HFFc6 (cell line): Measurements from ENCODE around the gene FAM187B. TPM values are rescaled to one million over a fixed set of nuclear protein-coding genes. Genes with fewer than 3 reads are reported as not detected.

Experiments
- DNase-seq: peaks from one replicate; pipeline ENCODE4 v3.0.0-alpha.2; 2018
- H3K27ac Mint-ChIP-seq: 2 replicates; pipeline ENCODE4 v1.8.0; 2020; ENCODE audit warnings: mild to moderate bottlenecking, mixed read lengths
- H3K27me3 Mint-ChIP-seq: 2 replicates; pipeline ENCODE4 v1.8.0; 2021; ENCODE audit warnings: mild to moderate bottlenecking, moderate library complexity, mixed read lengths; ENCODE audit not compliant: insufficient read depth
- H3K36me3 Mint-ChIP-seq: 2 replicates; pipeline ENCODE4 v1.8.0; 2021; ENCODE audit warnings: low read depth, mixed read lengths
- H3K4me1 Mint-ChIP-seq: 2 replicates; pipeline ENCODE4 v1.8.0; 2020; ENCODE audit warnings: low read depth, mixed read lengths
- H3K4me3 Mint-ChIP-seq: 2 replicates; pipeline ENCODE4 v1.8.0; 2020; ENCODE audit warnings: mild to moderate bottlenecking, moderate library complexity, mixed read lengths
- H3K9me3 Mint-ChIP-seq: 2 replicates; pipeline ENCODE4 v1.8.0; 2020; ENCODE audit warnings: mild to moderate bottlenecking, mixed read lengths
- total RNA-seq, 6 experiments: library from RNA; stranded (reverse); fragmentation: NEBNext Ultra II Directional; extraction: Animal tissue kit (Norgen Biotek cat#: 25700); gene quantifications; 2 replicates in 1 of 6; 3 replicates in 5 of 6; pipeline ENCODE4 v1.2.3, GENCODE V29; 2021
- TF ChIP-seq, protein P1 (sequence below): fragments of 200-600 bp; sonication (generic); IDR thresholded peaks from 2 replicates; pipeline ENCODE4 v1.5.0; 2021; ENCODE audit warnings: antibody characterized with exemption, mild to moderate bottlenecking

The FAM187B gene
- total RNA-seq, 6 experiments from 2014 or later: not detected

DNA sequence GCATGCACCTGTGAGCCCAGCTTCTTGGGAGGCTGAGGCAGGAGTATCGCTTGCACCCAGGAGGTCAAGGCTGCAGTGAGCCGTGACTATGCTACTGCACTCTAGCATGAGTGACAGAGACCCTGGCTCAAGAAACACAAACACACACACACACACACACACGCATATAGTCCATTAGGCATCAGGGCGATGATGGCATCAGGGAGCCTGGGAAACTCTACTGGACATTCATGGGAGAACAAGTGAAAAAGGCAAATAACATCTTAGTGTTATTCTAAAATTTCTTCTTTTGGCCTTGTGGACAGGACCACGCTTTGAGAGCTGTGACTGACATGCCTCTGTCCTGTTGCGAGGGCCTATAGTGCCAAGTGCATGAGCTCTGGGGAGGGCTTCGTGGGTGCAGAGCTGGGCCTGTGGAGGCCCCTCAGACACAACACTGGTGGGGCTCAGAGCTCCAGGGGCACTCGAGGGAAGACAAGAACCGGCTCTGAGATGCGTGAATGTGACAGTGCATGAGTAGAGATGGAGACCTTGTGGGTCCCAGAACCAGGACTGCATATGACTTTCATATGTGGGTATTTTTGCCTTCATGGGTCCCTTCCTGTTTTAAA is 32.3 kb upstream of the FAM187B start:
- TF ChIP-seq, protein P1, sequence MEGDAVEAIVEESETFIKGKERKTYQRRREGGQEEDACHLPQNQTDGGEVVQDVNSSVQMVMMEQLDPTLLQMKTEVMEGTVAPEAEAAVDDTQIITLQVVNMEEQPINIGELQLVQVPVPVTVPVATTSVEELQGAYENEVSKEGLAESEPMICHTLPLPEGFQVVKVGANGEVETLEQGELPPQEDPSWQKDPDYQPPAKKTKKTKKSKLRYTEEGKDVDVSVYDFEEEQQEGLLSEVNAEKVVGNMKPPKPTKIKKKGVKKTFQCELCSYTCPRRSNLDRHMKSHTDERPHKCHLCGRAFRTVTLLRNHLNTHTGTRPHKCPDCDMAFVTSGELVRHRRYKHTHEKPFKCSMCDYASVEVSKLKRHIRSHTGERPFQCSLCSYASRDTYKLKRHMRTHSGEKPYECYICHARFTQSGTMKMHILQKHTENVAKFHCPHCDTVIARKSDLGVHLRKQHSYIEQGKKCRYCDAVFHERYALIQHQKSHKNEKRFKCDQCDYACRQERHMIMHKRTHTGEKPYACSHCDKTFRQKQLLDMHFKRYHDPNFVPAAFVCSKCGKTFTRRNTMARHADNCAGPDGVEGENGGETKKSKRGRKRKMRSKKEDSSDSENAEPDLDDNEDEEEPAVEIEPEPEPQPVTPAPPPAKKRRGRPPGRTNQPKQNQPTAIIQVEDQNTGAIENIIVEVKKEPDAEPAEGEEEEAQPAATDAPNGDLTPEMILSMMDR: no peak
- Mint-ChIP-seq H3K36me3 (no peaks in the 10 kb centered on the region), H3K4me3 (no peak overlapping the region), H3K27ac (no peak overlapping the region), H3K27me3 (peaks cover 14% of the 10 kb centered on the region), H3K9me3 (no peaks in the 10 kb centered on the region), H3K4me1 (peaks cover 6% of the 10 kb centered on the region)
- no peak for DNase-seq

DNA sequence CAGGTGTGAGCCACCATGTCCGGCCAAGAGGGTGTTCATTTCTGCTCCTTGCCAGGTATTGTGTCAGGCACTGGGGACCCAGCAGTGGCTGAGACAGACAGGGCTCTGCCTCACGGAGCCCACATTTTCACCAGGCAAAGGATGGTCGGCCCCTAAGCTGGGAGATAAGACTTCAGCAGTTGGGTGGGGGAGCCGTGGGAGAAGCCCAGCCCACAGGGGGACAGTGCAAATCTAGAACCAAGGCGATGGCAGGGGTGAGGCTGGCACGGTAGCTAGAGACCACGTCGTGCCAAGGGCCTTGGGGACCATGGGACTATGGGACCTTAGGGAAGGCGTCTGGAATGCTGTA is 28.5 kb upstream of the FAM187B start:
- H3K36me3 Mint-ChIP-seq: no peaks in the 10 kb centered on the region
- DNase-seq: no peak
- peaks cover 17% of the 10 kb centered on the region for H3K27me3 Mint-ChIP-seq
- H3K9me3 Mint-ChIP-seq: no peaks in the 10 kb centered on the region
- TF ChIP-seq, protein P1: no peak
- H3K4me1 Mint-ChIP-seq: no peaks in the 10 kb centered on the region
- no peak overlapping the region for H3K27ac Mint-ChIP-seq
- H3K4me3 Mint-ChIP-seq: no peak overlapping the region

DNA sequence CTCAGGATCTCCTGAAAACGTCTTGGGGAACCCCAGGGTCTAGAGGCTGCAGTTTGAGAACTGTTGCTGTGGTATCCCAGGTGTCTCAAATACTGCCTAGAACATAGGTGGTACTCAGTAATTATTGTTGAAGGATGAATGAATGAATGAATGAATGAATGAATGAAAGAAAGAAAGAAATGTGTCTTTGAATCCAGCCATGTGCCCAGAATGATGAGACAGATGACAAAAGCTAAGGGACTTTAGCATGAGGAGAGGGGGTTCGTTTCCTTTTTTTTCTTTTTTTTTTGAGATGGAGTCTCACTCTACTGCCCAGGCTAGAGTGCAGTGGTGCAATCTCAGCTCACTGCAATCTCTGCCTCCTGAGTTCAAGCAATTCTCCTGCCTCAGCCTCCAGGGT is 28.0 kb upstream of the FAM187B start:
- TF ChIP-seq, protein P1: no peak
- Mint-ChIP-seq H3K27ac (no peak overlapping the region), H3K9me3 (no peaks in the 10 kb centered on the region), H3K4me3 (no peak overlapping the region), H3K4me1 (no peaks in the 10 kb centered on the region), H3K27me3 (peaks cover 17% of the 10 kb centered on the region), H3K36me3 (no peaks in the 10 kb centered on the region)
- DNase-seq: no peak

DNA sequence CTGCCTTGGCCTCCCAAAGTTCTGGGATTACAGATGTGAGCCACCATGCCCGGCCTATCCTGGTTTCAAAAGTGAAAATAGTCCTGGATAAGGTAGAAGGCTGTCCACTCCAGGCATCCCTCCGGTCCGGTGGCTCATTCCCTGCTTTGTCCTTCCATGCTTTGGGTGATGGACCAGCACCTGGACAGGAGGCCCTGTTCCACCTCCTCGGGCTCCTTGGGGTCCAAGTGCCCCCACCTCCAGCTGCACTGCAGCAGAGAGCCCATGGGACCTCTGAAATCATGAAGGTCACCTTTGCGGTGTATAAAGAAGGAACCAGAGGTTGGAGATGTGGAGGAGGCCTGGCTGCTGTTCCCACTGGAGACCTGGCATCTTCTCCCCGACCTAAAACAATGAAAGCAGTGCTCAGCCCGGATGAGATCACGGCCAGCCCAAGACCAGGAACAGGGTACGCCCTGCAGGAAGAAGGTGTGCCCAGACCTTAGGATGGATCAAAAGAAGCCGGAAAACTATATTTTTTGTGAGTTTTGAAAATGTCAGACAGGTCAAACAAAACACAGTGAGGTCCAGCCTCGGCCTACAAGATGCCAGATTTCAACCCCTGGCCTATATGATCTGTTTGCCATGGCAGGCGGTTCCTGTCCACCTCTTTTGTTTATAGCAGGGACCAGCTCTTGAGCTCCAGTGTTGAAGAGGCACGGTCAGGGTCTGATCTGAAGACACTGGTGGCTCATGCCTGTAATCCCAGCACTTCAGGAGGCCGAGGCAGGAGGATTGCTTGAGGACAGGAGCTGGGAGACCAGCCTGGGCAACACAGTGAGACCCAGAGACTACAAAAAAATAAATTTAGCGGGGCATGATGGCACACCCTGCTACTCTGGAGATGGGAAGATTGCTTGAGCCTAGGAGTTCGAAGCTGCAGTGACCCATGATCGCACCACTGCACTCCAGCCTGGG is 26.1 kb upstream of the FAM187B start:
- no peak overlapping the region for H3K4me3 Mint-ChIP-seq
- no peaks in the 10 kb centered on the region for H3K9me3 Mint-ChIP-seq
- peaks cover 19% of the 10 kb centered on the region for H3K27me3 Mint-ChIP-seq
- H3K36me3 Mint-ChIP-seq: no peaks in the 10 kb centered on the region
- H3K27ac Mint-ChIP-seq: no peak overlapping the region
- TF ChIP-seq, protein P1: no peak
- no peaks in the 10 kb centered on the region for H3K4me1 Mint-ChIP-seq
- no peak for DNase-seq

DNA sequence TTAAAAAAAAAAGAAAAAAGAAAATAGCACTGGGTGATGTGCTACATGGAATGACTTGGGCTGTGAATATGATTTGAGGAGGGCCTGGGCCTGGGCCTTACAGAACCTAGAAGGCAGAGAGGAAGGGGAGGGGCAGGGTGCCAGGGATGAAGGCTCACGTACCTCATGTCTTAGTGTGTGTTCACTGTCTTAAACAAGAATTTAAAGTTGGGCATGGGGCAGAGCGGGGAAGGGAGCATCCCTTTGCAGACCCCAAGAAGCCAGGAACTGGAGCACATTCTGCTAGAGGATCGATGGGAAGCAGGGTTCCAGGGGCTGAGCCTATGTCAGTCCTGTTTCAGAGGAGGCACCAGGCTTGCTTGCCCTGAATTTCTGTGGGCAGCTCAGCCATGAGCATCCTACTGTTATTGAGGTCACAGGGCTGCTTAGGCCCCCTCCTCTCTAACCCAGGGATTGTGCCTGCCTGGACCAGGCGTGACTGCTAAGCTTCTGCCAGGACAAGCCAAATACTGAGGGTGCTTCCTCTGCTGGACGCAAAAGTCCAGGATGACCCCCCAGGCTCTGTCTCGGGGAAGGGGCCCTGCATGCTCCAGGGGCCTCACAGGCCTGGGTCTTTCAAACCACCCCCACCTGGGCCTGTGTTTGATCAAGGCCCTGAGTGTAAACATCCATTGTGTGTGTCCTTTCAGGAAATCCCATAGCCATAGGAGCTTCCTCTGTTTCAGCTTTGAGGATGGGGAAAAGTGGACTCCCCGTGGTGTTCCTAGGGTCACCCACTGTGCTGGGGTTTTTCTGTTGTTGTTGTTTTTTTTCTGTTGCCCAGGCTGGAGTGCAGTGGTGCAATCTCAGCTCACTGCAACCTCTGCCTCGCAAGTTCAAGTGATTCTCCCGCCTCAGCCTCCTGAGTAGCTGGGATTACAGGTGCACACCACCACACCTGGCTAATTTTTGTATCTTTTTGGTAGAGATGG is 25.1 kb upstream of the FAM187B start:
- TF ChIP-seq, protein P1: no peak
- Mint-ChIP-seq H3K4me3 (no peak overlapping the region), H3K27me3 (peaks cover 23% of the 10 kb centered on the region), H3K4me1 (no peaks in the 10 kb centered on the region), H3K9me3 (no peaks in the 10 kb centered on the region), H3K36me3 (no peaks in the 10 kb centered on the region), H3K27ac (no peak overlapping the region)
- DNase-seq: no peak
